HepG2 (cell line): ENCODE measurements around the gene CHN2. TPM values are rescaled to one million over a fixed set of nuclear protein-coding genes. Genes with fewer than 3 reads are reported as not detected.

Source experiments
- ARID2 ChIP-seq: sonication (generic); formaldehyde crosslinking; IDR thresholded peaks from 2 replicates; pipeline ENCODE4 v1.8.1; 2022; ENCODE audit warnings: mild to moderate bottlenecking, missing genetic modification reagents, borderline replicate concordance
- CCDC6 ChIP-seq: sonication (generic); formaldehyde crosslinking; IDR thresholded peaks from 2 replicates; pipeline ENCODE4 v1.8.1; 2022; ENCODE audit warnings: mild to moderate bottlenecking, missing genetic modification reagents, moderate library complexity
- DPF2 ChIP-seq: sonication (generic); formaldehyde crosslinking; IDR thresholded peaks from 2 replicates; pipeline ENCODE4 v1.4.0; 2020; ENCODE audit warnings: mild to moderate bottlenecking, low read depth, missing genetic modification reagents, borderline replicate concordance
- DR1 ChIP-seq: sonication (generic); formaldehyde crosslinking; IDR thresholded peaks from 2 replicates; pipeline ENCODE4 v1.8.0; 2021; ENCODE audit warnings: mild to moderate bottlenecking, missing genetic modification reagents, inconsistent platforms
- ELF1 ChIP-seq: sonication (generic); formaldehyde crosslinking; IDR thresholded peaks from 2 replicates; pipeline ENCODE4 v1.4.0; 2020; ENCODE audit warnings: missing genetic modification reagents
- HNRNPK ChIP-seq: fragments of 200-400 bp; formaldehyde crosslinking; IDR thresholded peaks from 2 replicates; pipeline ENCODE4 v1.6.1; 2018; ENCODE audit warnings: low read length, low read depth, moderate library complexity, mild to moderate bottlenecking; ENCODE audit not compliant: poor library complexity, severe bottlenecking
- HNRNPL ChIP-seq: fragments of 200-400 bp; formaldehyde crosslinking; IDR thresholded peaks from 2 replicates; pipeline ENCODE4 v1.6.1; 2017; ENCODE audit warnings: mild to moderate bottlenecking, low read depth, low read length
- IRF9 ChIP-seq: sonication (generic); formaldehyde crosslinking; IDR thresholded peaks from 2 replicates; pipeline ENCODE4 v1.8.0; 2022; ENCODE audit warnings: missing genetic modification reagents, mild to moderate bottlenecking, borderline replicate concordance
- MXI1 ChIP-seq: IDR thresholded peaks from 3 replicates; pipeline ENCODE4 v1.6.1; 2012; ENCODE audit warnings: low read depth, low read length, inconsistent platforms, borderline replicate concordance
- NKX3-1 ChIP-seq: sonication (generic); formaldehyde crosslinking; IDR thresholded peaks from 2 replicates; pipeline ENCODE4 v1.5.0; 2020; ENCODE audit warnings: missing genetic modification reagents
- NRL ChIP-seq: sonication (generic); formaldehyde crosslinking; IDR thresholded peaks from 2 replicates; pipeline ENCODE4 v1.5.0; 2020; ENCODE audit warnings: missing genetic modification reagents, mild to moderate bottlenecking, moderate library complexity, borderline replicate concordance
- PAF1 ChIP-seq: IDR thresholded peaks from 2 replicates; pipeline ENCODE4 v1.6.1; 2016; ENCODE audit warnings: missing genetic modification reagents, missing compliant biosample characterization
- PCBP2 ChIP-seq: fragments of 200-400 bp; formaldehyde crosslinking; optimal IDR thresholded peaks from 2 replicates; pipeline ENCODE3; 2018; ENCODE audit warnings: low read length, low read depth; ENCODE audit not compliant: poor library complexity, severe bottlenecking
- RCOR2 ChIP-seq: IDR thresholded peaks from 2 replicates; pipeline ENCODE4 v1.6.1; 2016; ENCODE audit warnings: missing biosample characterization, missing genetic modification reagents
- TBX2 ChIP-seq: sonication (generic); formaldehyde crosslinking; IDR thresholded peaks from 2 replicates; pipeline ENCODE4 v1.5.0; 2020; ENCODE audit warnings: missing genetic modification reagents, mild to moderate bottlenecking, borderline replicate concordance
- XRCC5 ChIP-seq: fragments of 200-400 bp; formaldehyde crosslinking; optimal IDR thresholded peaks from 2 replicates; pipeline ENCODE3; 2017; ENCODE audit warnings: mild to moderate bottlenecking, low read length
- YY1 ChIP-seq: IDR thresholded peaks from 2 replicates; pipeline ENCODE4 v1.6.1; 2011; ENCODE audit warnings: low read length, low read depth, moderate library complexity, mild to moderate bottlenecking; ENCODE audit not compliant: insufficient read depth, insufficient replicate concordance
- ZBTB8A ChIP-seq: sonication (generic); formaldehyde crosslinking; IDR thresholded peaks from 2 replicates; pipeline ENCODE4 v1.4.0; 2020; ENCODE audit warnings: mild to moderate bottlenecking, low read depth, missing genetic modification reagents, borderline replicate concordance
- ZFP82 ChIP-seq: sonication (generic); formaldehyde crosslinking; IDR thresholded peaks from 2 replicates; pipeline ENCODE4 v1.5.1; 2020; ENCODE audit warnings: mild to moderate bottlenecking, missing genetic modification reagents, borderline replicate concordance
- ZNF251 ChIP-seq: sonication (generic); formaldehyde crosslinking; IDR thresholded peaks from 2 replicates; pipeline ENCODE4 v1.9.0; 2021; ENCODE audit warnings: mild to moderate bottlenecking, missing genetic modification reagents
- ZNF263 ChIP-seq: sonication (generic); formaldehyde crosslinking; IDR thresholded peaks from 2 replicates; pipeline ENCODE4 v1.4.0; 2020; ENCODE audit warnings: missing genetic modification reagents
- ZNF326 ChIP-seq: sonication (generic); formaldehyde crosslinking; IDR thresholded peaks from 2 replicates; pipeline ENCODE4 v1.4.0; 2020; ENCODE audit warnings: missing genetic modification reagents, borderline replicate concordance
- ZNF350 ChIP-seq: sonication (generic); formaldehyde crosslinking; IDR thresholded peaks from 2 replicates; pipeline ENCODE4 v1.4.0; 2020; ENCODE audit warnings: mild to moderate bottlenecking, low read depth, missing genetic modification reagents, borderline replicate concordance
- ZNF577 ChIP-seq: sonication (generic); formaldehyde crosslinking; IDR thresholded peaks from 2 replicates; pipeline ENCODE4 v1.4.0; 2020; ENCODE audit warnings: mild to moderate bottlenecking, low read depth, missing genetic modification reagents, borderline replicate concordance
- ZNF747 ChIP-seq: sonication (generic); formaldehyde crosslinking; IDR thresholded peaks from 2 replicates; pipeline ENCODE4 v1.8.1; 2023; ENCODE audit warnings: missing genetic modification reagents, mild to moderate bottlenecking, borderline replicate concordance
- polyA plus RNA-seq, 8 experiments: library from polyadenylated mRNA; depleted of rRNA in 3 of 8; stranded (reverse) in 7 of 8; unstranded in 1 of 8; fragments of >200 nt; fragmentation: Illumina TruSeq in 4 of 8; extraction: Trizol in 4 of 8; gene quantifications; 2 replicates each; pipeline versions ENCODE4 v1.2.1 to v1.2.3, GENCODE V29; 2011 to 2016; ENCODE audit warnings: low read depth in 4 of 8, missing spikeins in 1 of 8, mixed read lengths in 1 of 8; ENCODE audit not compliant: insufficient read depth in 1 of 8
- total RNA-seq, 5 experiments: library from RNA; depleted of rRNA; stranded (reverse); fragments of >200 nt; fragmentation: Illumina TruSeq; extraction: Trizol; gene quantifications; 2 replicates each; pipeline ENCODE4 v1.2.3, GENCODE V29; 2016; ENCODE audit warnings: low read depth in 1 of 5
- TF ChIP-seq, protein P1 (sequence below): IDR thresholded peaks from 2 replicates; pipeline ENCODE4 v1.4.0; 2020; ENCODE audit warnings: mild to moderate bottlenecking, missing genetic modification reagents

CHN2 gene
- total and polyA plus RNA-seq, 2 of the 13 experiments (the other 11 are each of a cell fraction or from before 2014, with no cell fraction given), result 23.5 to 30.5 TPM

DNA sequence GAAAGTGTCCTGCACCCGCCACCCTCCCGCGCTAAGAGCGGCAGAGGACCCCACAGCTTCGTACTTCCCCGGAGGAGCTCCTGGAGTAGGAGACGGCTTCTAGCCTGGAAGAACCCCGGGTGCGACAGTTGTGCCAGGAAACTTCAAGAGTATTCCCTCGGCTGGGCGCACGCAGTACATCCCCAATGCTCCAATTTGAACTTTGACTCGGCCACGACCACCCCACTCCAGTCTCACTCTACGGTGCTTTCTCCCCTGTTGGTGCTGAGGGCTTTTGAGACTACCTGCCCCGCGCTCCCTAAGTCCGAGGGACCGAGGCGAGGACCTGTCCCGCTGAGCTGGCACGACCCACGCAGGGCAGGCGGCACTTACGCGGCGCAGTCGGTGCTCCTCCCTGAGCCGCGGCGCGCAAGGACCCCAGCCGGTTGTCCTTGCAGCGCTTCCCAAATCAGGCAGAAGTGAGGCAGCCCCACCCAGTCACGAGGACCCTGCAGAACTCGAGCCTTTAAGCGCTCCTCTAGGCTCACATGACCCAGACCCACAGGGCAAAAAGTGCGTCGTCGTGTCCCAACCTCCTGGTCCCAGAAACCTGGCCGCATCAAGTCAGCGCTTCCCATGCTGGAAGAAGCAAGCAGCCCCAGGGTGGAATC, 48.4 kb upstream of the CHN2 start, which contains the start of gene CPVL (continued):
- TF ChIP-seq, protein P1, sequence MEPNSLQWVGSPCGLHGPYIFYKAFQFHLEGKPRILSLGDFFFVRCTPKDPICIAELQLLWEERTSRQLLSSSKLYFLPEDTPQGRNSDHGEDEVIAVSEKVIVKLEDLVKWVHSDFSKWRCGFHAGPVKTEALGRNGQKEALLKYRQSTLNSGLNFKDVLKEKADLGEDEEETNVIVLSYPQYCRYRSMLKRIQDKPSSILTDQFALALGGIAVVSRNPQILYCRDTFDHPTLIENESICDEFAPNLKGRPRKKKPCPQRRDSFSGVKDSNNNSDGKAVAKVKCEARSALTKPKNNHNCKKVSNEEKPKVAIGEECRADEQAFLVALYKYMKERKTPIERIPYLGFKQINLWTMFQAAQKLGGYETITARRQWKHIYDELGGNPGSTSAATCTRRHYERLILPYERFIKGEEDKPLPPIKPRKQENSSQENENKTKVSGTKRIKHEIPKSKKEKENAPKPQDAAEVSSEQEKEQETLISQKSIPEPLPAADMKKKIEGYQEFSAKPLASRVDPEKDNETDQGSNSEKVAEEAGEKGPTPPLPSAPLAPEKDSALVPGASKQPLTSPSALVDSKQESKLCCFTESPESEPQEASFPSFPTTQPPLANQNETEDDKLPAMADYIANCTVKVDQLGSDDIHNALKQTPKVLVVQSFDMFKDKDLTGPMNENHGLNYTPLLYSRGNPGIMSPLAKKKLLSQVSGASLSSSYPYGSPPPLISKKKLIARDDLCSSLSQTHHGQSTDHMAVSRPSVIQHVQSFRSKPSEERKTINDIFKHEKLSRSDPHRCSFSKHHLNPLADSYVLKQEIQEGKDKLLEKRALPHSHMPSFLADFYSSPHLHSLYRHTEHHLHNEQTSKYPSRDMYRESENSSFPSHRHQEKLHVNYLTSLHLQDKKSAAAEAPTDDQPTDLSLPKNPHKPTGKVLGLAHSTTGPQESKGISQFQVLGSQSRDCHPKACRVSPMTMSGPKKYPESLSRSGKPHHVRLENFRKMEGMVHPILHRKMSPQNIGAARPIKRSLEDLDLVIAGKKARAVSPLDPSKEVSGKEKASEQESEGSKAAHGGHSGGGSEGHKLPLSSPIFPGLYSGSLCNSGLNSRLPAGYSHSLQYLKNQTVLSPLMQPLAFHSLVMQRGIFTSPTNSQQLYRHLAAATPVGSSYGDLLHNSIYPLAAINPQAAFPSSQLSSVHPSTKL (CRISPR knock-in tag), result 0 out of 2 replicates have a peak, but pooled peaks have one; percentile 26
- 0 out of 2 replicates have a peak, but pooled peaks have one; percentile 2 for TF ChIP-seq RCOR2 (CRISPR knock-in tag)
- TF ChIP-seq ARID2 (CRISPR knock-in tag), result peak; percentile 78; the same call in 1 of the 2 replicates
- no peak for TF ChIP-seq HNRNPK
- peak; percentile 87; the same call in 1 of the 2 replicates for TF ChIP-seq IRF9 (CRISPR knock-in tag)
- peak; percentile 39; the same call in 1 of the 2 replicates for TF ChIP-seq TBX2 (CRISPR knock-in tag)
- no peak for TF ChIP-seq ZFP82
- peak; percentile 25 for TF ChIP-seq YY1
- TF ChIP-seq MXI1, result no peak
- no peak for TF ChIP-seq PCBP2
- no peak for TF ChIP-seq ZBTB8A (CRISPR knock-in tag)
- TF ChIP-seq HNRNPL, result peak; percentile 72
- TF ChIP-seq ZNF326, result no peak
- 0 out of 2 replicates have a peak, but pooled peaks have one; percentile 71 for TF ChIP-seq CCDC6 (CRISPR knock-in tag)
- TF ChIP-seq XRCC5, result peak; percentile 56
- no peak for TF ChIP-seq ZNF577 (CRISPR knock-in tag)
- no peak for TF ChIP-seq PAF1 (CRISPR knock-in tag)
- TF ChIP-seq NKX3-1 (CRISPR knock-in tag), result peak; percentile 36; the same call in 1 of the 2 replicates
- no peak for TF ChIP-seq ELF1 (CRISPR knock-in tag)
- TF ChIP-seq NRL (CRISPR knock-in tag), result peak; percentile 16; the same call in 1 of the 2 replicates
- peak; percentile 91 for TF ChIP-seq ZNF263
- TF ChIP-seq ZNF747, result no peak
- peak; percentile 56; the same call in 1 of the 2 replicates for TF ChIP-seq ZNF350 (CRISPR knock-in tag)
- TF ChIP-seq DPF2 (CRISPR knock-in tag), result no peak
- TF ChIP-seq DR1, result peak; percentile 65
- no peak for TF ChIP-seq ZNF251 (CRISPR knock-in tag)
